GM19351 (cell line): ENCODE data around the gene EBF3.

Experiments
- ATAC-seq: cut with Tn5 transposase; IDR thresholded peaks from one replicate; pipeline ENCODE4 v1.9.1; 2021; ENCODE audit warnings: mild to moderate bottlenecking, moderate library complexity; ENCODE audit not compliant: unreplicated experiment

EBF3 gene

DNA sequence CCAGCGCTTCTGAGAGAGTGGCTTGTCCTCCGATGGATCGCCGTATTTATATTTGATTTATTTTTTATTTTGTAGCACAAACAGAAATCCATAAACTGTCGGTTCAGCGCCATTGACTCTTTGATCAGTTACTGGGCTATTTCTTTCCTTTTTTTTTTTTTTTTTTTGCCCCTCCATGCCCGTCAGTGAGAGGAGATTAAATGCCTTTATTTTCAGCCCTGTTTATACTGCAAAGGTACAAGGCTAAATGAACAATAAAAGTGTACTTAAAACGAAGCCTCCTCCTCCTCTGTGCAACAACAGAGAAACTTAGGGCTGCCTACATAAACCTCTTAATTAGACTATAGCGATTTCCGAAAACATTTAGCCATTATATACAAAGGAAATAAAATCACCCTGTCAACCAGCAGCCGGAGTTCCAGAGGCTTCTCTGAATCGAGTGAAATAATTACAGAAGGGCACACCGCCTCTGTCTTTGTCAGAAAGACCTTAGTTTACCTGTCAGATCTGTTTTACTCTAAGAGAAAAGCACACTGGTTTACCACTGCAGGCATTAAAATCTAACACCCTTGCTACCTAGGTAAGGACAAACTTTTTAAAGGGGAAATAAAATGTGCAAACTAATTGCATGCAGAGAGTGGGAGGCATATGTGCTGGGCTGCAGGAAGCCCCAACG is 3.5 kb downstream of the EBF3 start:
- ATAC-seq, result no peak

DNA sequence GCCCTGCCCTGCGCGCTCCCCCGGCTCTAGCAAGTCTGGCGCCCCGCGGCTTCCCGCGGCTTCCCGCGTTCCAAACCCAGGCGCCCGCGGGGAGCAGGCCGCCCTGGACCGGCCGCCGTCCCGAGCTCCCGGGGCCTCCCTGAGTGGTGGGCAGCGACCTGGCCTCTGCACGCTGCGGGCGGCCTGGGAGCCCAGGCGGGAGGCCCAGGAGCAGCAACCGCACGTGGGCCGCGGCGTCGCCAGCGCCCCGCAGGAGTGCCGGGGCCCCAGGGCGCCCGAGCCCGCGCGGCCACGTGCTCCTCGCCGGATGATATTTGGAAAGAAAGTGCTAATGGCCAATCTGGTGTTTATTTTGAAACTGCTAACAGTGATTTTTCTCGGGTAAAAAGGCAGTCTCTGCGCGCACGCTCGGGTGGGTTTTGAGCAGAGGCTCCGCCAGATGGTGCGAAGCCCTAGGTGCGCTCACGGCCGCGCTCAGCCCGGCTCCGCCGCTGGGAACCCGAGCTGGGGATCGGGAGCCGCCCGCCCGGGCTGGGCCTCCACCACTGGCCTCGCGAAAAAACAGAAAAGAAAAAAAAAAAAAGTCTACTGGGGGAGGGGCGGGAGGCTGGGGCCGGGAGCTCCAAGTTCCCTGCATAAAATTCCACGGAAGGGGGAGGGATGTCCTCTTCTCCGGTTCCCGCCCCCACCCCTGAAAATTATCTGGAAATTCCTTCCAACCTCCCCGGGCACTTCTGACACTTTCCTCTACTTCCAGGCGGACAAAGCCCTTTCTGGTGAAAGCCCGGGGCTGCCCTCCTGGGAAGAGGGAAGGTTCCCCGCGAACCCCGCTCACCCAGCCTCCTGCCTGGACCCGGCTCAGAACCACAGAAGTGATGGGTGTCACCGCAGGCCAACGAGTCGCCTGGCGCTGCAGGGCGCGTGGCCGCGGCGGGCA is 4.3 kb downstream of the EBF3 start:
- ATAC-seq, result no peak

DNA sequence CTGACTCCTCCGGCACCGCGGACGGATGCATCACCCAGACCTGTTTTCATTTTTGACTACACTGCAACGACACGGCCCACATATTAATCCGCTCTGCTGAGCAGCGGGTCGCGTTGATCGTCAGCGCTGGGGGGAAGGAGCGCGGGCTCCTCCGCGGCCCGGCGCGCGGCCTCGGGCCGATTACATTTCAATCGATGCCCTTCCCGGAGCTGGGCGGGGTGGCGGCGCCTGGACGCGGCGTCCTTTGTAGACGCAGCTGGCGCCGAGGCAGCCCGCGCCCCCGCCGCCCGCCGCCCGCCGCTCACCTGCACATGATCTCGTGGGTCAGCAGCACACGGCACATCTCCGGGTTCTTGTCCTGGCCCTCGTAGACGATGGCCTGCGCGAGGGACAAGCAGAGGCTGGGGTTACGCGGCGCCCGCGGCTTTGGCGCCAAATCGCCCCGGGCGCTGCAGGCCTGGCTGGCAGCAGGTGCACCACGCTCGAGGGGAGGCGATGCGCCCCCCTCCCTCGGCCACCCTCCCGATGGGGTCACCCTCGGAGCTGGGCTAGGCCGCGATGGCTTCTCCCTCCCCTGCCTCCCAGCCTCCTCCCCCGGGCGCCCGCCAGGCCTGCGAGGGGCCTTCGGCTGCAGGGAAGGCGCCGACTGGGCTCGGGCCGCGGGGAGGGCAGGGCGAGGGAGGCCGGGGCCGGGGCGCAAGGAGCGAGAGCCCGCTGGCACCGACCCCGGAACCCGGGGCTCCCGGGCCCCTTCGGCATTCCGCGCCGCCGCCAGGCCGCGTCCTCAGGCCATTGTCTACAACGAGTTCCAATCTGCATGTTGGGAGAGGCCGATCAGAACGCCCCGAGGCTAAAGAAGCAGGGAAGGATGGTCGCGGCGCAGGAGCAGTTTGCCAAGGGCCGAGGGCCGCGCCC is 5.2 kb downstream of the EBF3 start:
- ATAC-seq, result no peak

DNA sequence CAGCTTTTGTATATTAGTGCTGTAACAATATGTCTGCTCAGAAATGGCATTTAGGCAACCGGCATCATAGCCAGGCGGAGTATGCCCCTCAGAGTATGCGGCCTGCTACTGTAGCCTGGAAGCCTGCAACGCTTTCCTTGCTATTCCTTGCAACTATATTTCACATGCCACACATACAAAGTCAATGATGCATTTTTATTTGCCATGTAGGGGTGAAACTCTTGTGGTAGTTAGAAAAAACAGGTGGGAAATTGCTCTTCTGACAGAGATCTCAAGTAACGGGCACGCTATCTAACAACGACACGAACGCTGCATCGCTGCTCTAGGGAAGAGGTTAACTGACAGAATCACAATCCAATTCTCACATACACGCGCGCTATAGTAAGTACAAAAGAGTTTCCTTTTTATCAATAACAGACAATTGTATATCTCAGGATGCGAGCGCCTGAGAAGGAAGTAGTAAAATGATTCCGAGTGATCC is 5.9 kb downstream of the EBF3 start:
- no peak for ATAC-seq

DNA sequence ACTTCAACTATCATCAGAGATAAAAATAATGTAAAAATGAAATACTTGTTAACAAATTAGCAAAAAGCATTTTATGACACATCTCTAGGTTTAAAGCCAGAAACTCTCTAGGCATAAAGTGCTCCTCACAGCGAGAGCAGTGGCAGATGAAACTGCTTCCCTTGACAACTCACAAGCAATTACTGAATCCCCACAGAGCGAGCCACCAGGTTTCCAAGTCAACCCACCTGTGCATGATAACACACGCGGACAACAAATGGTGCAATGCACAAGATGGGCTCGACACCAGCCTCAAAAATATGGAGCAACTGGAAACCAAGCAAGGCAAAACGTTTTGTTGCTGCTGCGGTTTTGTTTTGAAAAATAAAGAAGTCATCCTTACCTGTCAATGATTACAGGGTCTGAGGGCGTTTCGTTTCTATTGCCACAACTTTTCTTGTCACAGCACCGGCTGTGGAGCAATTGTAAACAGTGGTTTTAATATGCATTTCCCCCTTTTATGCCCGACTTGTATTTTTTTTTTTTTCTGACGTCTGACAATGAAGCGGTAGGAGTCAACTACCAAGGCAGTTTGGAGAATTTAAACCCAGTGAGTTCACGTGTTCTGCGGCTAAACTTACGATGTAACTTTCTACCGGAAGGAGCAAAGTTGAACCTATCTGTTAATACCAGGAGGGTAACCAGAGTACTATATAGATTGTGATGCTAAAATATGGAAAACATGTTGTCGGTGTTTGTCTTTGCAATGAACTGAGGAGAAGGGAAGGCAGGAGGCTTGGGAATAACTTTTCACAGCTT is 7.0 kb downstream of the EBF3 start:
- no peak for ATAC-seq

DNA sequence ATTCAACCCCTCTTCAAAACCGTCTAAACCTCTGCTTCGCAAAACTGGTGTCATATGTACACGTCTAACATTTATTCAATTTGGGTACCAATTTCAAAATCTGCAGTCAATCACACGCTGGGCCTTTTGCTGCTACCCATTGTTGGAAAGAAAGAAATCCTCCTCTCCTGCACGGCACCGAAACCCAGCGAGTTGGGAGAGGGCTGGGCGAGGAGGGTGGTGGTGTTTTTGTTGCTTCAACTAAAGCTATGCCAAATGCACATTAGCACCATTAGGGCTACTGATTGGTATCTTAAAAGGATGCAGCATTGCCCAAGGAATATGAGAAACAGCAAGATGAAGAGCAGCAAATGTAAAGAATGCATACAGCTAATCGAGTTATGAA is 7.8 kb downstream of the EBF3 start:
- no peak for ATAC-seq

DNA sequence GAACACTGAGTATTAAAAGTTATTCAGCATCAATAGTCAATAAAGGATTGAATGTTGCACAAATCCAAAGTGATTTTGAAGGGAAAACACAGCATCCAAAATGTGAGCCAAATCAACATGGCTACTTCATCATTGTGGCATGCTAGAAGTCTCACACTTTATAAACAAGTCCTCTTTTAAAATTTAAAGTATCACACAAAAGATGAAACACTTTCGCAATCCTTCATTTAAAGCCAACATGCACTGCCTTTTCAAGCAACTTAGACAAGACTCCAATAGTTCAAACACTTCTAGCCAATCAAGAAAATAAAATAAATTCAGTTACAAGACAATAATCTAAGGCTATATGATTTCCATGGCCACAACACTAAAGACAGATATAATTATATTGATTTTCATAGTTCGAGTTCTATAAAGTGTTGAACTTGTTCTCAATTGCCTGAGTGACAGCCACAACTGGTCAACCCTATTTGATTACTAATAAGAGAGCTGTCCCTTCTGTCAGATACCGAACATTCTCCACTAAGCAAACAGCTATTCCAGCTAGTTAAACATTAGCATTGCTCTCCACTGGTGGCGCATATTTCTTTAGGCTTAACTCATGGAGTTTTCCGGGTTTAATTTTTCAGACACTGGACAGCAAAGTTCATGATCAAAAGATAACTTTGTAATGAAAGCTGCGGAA is 8.3 kb downstream of the EBF3 start:
- ATAC-seq, result no peak

DNA sequence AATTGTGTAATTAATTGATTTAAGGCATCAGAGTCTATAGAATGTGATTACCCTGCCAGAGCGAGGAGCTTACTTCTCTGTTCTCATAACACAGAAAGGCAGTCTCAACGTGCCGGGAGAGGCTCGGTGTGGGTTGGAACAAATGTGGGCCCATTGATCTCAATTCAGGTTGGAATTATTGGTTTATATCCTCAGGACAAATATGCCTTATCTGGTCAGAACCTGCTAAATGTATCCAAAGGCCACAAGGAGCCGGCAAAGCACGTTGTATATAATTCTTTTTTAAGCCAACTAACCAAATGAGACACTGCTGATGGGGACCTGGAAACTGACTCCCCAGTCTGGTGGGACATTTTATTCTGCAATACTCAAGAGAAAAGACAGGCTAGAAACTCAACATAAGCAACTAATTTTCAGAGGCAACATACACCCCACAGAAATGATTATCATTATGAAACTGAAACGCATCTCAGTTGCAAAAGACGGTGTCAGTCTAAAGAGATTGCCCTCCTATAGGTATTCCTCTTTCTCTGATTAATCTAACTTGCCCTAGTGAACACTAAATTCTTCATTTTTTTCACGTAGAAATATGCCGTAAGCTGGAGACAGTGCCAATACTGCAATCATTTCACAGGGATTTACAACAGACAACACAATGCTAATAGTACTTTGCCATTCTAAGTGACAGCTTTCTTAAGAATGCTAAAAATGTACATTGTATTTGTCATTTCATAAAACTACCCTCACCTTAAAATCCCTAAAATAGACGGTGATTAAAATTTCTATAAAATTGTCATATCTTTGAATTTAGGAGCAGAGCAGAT is 9.4 kb downstream of the EBF3 start:
- ATAC-seq, result no peak

DNA sequence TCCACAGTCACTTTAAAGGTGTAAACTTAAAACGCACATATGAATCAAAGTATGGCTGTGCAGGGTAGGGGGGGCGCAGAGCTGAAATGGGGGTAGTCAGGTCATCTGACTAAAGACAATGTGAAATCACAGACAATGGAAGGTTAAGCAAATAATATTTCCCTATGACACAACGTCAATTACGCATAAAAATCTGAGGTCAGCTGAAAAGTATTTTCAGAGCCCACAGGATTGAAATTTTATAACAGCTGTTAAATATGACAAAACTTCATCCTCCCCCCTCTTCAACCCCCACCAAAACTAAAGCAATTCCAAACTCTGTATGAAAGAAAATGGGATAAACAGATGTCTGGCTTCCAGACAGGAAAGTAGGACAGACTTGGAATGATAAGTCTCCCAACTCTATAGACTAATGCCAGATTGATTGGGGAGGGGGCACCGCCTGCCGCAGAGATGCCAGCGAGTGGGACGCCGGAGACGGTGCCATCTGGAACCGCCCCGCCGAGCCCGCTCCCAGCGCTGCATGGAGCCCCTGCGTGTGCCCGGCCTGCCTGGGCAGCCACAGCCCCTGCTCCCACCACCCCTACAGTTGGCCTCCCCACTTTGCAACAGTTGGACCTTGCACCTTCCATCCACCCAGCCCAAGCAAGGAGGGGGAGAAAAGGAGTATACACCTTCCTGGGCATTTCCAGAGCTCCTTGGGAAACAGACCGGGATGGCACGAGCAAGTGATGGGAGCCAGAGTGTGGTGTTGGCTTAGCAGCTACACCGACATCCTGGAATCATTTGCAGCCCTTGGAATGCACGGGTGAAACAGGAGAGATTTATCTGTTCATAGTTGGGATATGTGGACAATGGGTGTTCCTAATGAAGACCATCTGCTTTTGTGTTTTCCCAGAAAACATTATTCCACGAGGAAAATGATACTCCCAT is 10.7 kb downstream of the EBF3 start:
- no peak for ATAC-seq

DNA sequence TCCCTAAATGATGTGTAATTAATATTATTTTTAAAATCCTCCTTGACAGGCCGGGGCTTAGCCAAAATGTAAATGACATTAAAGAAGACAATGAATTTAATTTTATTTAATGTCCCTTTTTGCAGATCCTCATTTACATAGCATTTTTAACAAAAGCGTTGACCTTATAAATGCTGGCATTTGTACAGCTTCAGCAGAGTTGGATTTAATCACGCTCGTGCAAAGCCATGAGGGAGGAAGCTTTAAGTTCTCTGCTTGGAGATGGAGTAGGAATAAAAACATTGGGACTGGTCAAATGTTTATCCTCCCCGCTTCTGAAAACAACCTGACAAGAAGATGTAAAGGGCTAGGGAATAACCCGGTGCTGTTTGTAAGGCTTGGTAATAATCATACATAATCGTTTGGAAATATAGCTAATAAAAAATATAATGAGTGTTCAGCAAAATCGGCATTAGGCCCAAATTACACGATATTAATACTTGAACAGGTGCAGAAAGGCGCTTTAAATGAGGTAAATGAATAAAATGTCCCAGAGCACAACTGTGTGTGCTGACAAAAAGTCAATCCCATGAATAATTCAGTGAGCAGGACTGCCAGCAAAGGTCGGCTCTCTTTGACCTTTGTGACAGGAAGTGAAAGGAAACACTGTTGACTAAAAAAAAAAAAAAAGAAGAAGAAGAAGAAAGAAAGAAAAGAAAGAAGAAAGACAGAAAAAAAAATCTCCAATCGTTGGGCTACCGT is 11.5 kb downstream of the EBF3 start:
- no peak for ATAC-seq

DNA sequence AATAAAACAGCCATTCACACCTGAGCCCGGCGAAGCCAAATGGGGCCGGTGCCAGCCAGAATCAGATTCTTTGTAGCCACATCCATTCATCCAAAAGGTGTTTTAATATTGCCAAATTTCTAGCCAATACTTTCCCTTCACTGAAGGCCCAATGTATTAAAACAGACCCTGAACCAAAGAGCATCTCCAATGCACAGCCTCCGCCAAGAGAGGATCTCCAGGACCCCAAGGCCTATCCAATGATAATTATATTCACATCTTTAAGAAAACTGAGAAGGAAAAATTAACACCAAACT is 12.2 kb downstream of the EBF3 start:
- no peak for ATAC-seq

DNA sequence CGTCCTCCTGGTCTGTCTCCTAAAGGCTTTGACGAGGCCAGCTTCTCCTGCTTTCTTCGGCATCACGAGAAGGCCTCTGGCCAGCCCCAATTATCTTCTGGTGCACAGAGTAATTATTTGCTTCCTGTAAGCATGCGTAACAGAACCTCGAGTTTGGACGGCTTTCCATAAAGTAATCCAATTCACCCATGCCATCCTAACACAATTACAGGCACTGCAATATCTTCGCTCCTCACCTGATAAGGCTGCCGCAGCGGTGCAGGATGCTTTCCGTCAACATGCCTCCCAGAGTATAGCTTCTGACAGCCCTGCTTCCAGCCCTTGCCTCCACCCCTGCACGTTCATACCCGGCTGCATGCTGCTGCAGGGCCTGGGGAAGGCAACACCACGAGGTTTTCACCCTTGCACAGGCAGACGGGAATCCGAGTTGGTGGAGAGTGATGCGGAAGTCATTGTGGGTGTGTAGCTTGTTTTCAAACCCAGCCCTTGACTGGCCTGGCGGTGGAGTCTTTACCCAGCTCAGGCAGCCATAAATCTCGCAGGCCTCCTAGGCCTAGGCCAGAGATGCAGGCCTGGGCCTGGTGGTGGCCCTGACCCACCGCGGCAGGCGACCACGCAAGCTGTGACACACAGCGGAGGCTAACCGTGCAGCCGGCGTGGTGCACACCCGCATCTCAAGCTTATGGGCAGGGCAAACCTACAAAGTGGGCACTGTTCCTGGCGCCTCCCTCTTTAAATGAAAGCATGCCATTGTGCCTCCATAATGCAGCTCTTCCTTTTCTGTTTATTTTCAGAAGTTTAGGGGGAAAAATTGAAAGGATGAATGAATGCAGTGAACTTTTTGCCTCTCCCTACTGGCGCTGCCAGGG is 12.7 kb downstream of the EBF3 start:
- ATAC-seq, result no peak

DNA sequence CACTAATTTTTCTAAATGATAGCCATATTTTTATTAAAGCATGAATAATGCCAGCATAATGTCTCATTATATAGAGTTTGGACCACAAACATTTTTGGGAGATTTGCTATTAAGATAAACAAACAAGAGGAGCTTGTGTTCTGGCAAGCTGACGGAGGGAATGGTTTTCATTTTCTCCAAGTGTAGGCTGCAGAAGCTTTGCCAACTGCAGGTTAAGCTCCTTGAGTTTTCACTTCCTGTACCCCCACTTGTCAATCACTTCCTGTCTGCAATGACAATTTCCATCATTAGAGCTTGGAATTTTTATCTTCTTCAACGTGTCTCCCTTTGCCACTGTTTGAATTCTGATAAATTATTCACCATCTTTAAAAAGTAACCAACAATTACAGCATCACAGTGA is 13.4 kb downstream of the EBF3 start:
- ATAC-seq, result no peak

DNA sequence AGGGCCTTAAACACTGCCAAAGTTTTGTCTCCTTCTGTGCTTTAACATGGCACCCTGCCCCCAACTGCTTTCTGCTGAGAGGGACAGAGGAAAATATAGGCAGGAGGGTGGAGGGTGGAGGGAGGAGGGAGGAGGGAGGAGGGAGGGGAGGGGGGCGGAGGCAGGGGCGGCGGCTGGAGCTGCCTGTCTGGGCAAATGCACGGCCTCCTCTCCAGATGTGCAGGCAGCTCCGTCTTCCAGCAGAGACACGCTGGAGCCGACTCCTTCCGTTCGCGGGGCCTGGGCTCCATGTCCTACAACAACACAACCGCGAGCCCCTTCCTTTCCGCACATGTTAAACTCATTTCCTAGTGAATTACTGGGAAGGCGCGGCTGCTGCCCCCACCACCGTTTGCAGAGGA is 14.2 kb downstream of the EBF3 start:
- ATAC-seq, result no peak

DNA sequence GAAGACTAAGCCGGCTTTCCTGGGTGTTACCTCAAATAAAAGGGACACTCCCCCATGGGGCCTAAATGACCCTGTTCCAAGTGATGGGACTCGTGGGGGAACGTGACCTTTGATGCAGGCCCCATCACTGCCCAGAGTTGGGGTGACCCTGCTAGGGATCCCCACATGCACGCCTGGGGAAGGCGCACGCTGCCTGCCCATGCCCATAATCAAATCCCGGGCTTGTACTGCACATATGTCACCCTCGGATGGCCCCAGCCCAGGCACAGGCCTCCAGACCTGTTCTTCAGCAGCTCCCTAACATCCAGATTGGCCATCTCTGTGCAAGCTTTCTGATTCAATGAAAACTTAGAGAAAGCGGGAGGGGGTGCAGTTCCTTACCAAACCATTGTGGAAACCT is 14.7 kb downstream of the EBF3 start:
- no peak for ATAC-seq

DNA sequence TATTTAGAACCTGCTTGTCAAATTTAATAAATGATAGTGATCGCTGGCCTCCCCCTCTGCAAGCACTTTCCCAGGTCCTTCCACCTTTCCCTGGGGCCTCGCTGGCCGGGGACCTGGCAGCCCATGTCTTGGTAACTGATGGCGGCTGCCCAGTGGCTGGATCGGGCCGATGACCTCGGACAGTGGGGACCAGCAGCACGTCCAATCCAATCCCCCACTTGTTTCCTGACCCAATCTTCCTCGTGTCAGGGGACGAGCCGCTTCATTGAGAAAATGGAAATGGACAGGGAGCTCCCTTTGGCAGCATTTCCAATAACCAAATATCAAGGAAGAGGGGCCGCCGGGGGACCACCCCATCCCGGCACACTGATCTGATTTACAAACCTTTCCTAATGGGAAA is 17.2 kb downstream of the EBF3 start:
- ATAC-seq, result no peak
